GM18517 (cell line): ENCODE results near the gene GRB10.

Source experiments
- ATAC-seq: cut with Tn5 transposase; IDR thresholded peaks from one replicate; pipeline ENCODE4 v1.9.1; 2021; ENCODE audit warnings: mild to moderate bottlenecking, moderate library complexity; ENCODE audit not compliant: unreplicated experiment

GRB10 gene

DNA sequence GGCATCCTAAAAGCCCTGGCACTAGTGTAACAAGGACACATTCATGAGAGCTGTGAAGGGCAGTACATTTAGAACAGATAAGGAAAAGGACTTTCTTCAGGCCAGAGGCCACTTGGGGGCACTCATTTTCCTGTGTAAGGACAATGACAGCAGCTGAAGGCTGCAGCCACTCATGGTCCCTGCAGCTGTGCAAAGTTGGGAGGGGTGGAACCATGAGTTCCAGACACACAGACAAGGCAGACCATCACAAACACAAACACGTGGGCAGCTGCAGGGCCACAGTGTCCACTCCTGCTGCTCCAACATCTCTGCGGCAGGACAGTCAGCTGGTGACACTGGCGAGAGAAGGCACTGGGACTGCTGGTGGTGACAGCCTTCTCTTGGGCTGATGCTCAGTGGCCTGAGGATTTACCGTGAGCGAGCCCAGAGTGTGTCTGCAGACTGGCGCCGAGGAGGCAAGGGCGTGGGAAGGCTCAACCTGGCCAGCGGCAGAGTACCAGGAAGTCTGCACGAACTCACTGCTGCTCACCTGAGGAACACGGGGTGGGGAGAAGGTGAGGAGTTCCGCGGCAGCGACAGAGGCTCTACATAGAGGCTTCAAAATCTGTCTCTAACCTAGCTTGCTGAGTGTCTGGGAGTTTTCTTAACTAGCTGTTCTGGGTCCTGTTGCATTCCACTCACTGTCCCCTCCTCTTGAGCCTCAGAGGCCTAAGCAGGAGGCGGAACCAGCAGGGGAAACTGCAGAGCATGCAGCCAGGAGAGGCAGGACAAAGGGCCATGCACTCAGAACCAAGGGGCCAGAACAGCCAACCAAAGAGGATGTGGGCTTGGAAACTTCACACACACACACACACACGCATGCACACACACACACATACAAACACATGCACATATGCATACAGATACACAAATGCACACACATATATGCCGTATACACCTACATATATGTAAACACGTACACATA lies 141.0 kb downstream of the GRB10 start:
- ATAC-seq: no peak

- ATAC-seq: no peak
Observed at GRCh38 chr7:50640779-50641178, 141.9 kb downstream of the GRB10 start.

- no peak for ATAC-seq
Observed at GRCh38 chr7:50640256-50640655, 142.4 kb downstream of the GRB10 start.

- ATAC-seq: no peak
Observed at GRCh38 chr7:50637725-50638643, 144.7 kb downstream of the GRB10 start.

DNA sequence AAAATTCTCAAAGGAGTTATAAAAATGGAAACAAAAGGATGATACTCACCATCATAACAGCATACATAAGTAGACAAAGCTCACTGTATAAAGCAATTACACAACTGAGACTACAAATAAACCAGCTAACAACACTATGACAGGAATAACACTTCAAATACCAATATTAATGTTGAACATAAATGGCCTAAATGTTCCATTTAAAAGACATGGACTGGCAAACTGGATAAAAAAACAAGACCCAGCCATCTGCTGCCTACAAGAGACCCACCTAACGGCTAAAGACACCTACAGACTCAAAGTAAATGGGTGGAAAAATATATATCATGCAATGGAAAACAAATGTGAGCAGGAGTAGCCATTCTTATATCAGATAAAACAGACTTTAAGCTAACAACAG lies 148.3 kb downstream of the GRB10 start:
- no peak for ATAC-seq

- no peak for ATAC-seq
Observed at GRCh38 chr7:50633414-50633710, 149.3 kb downstream of the GRB10 start.

DNA sequence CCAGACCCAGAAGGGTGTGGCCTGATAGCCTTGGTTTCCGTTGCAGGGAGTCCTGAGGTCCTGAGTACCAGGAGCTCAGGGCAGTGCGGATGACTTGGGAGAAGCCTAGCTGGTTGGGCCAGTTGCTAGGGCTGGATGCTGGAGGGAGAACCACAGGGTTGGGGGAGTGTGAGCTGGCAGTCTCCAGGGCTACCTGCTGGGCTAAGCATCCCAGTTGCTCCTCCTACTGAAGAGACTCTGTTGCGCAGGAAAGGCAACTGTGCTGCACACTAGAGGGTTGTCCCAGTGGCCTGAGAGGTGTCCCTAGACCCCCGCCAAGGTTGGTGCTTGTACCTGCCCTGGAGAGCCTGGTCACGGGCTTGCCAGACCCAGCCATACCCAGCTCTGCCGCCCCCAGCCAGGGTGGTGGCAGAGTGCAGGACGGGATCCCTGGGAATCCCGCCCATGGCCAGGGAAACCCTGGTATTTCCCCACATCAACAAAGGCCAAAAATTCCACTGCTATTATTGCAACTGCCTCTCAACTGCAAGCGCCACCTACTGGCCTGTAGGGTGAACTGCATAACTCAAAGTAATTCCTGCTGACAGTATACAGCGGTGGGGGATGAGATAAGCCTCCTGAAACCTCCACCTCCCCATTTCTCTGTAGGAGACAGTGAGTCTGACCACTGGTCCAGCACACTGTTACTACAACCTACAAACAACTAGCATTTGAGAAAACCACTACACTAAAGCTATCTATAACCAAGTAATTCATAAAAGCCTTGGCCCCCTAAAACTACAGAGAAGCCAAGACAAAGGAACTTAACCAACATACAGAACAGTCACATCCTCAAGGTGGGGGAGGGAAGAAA lies 149.9 kb downstream of the GRB10 start:
- peak; percentile 86 for ATAC-seq

GRCh38 chr7:50631639-50632038 lies 151.1 kb downstream of the GRB10 start:
- no peak for ATAC-seq

DNA sequence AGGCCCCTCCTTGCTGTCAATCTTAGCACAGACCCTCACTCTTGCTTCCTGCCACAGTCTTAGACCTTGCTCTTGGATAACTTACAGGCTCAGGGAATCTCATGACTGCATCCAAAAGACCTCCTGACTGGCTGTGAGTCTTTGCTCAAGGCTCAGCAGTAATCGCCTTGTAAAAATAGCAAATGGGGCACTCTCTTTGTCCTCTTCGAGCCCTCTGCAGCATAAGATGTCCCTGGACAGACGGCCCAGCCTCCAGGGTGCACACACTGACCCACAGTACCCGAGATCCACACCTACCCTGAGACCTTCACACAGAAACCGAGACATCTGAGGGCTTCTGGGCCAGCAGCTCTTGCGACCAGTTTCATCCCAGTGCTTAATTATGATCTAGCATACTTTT lies 151.6 kb downstream of the GRB10 start:
- no peak for ATAC-seq

DNA sequence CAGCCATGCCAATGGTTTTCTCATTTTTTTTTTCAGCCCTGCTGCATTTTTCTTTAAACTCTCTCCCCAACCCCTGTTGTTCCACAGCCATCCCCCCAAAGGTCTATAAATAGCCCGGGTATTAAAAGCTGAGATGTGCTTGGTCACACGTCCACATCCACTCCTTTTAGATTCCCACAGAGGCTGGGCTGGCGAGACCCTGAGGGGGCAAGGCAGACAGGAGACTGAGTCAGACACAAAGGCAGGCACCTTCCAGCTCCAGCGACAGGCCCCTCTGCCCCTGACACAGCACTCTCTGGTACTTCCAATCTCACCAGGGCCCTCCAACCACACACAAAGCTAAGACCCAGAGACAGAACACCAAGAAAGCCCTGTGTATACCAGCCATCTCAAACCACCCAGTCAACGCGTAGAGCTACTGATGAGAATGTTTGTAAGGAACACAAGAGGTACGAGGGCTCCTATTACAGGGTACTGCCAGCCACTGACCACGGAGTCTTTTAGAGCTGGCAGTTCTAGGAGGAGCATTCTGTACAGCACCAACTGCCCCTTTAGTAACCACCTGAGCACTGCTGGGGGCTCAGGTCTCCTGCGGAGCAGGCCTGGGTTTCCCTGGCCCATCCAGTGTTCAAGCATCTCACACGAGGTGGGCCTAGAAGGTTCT lies 153.3 kb downstream of the GRB10 start:
- no peak for ATAC-seq

- ATAC-seq: no peak
Observed at GRCh38 chr7:50628434-50629084, 154.1 kb downstream of the GRB10 start.

DNA sequence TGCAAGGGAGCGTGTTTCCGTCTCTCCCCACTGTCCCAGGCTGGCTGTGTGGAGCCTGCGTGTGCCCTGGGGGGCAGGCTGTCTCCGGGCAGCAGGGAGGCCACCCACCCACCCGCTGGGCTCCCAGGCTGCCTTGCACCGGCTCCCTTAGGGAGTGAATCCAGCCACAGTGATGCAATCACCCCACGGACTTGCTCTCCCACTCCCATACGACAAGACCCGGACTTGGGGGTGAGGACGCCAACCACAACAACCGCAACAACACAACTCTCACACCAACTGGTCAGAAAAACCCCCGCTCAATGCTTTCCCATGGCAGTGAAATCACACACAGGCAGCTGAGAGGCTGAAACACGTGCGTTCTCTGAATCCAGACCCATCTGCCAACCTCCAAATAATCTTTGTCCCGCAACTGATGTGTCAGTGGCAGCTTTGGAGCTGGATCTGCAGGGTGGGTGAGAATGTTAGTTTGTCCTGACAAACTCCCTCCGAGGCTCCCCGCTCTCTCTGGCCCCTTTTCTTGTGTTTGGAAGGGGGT lies 154.8 kb downstream of the GRB10 start:
- no peak for ATAC-seq

- ATAC-seq: no peak
Observed at GRCh38 chr7:50626286-50626685, 156.4 kb downstream of the GRB10 start.

DNA sequence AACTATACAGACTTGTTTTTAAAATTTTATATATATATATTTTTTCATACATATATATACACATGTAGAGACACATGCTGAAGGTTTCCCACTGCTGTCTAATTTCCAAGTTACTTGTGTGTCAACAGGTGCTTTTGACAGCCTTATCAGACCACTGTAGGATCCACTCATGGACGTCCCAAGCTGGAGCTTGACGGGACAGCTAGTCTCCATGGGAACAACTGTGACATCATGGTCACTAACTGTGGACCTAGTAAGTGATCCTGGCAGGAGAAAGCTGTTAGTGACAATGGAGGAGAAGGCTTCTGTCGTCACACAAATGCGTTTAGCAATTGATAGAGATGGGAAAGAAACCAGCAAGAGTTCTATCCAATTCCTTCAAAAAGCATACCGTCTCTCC lies 157.3 kb downstream of the GRB10 start:
- no peak for ATAC-seq

DNA sequence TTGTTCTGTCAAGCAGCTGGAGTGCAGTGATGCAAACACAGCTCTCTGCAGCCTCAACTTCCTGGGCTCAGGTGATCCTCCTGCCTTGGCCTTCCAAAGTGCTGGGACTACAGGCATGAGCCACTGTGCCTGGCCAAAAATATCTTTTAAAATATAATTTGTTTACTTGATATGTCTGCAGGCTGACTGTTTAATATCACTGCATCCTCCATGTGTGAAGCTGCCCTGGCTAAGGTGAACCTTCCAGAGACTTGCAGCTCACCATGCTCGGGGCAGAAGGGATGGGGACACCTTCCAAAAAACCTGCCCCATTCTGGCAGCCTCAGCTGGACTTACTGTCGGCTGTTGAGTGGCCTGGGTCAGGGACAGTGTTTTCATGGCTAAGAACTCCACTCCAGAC lies 159.9 kb downstream of the GRB10 start:
- no peak for ATAC-seq

DNA sequence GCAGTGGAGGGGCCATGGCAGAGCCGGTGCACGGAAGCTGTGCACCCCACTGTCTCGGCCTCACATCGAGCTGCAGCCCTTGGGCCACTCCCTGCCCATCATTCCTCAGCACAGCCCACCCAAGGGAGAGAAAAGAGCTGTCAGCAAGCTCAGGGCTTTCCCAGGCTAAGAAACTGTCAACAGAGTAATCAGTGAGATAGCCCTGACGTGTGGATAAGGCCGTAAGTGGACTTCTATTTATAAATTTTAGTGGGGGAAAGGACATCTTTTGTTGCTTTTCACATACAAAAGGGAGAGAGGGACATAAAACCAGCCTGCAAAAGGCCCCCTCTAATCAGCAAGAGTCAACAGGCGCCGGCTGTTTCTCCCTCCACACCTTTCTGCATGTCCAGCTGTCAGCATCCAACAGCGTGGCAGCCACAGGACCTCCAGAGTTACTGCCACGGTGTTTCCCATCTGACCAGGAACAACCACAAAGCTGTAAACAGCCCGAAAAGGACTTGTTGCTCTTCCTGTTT lies 160.7 kb downstream of the GRB10 start:
- ATAC-seq: no peak

- ATAC-seq: no peak
Observed at GRCh38 chr7:50621206-50621605, 161.5 kb downstream of the GRB10 start.

- no peak for ATAC-seq
Observed at GRCh38 chr7:50620433-50620832, 162.3 kb downstream of the GRB10 start.

DNA sequence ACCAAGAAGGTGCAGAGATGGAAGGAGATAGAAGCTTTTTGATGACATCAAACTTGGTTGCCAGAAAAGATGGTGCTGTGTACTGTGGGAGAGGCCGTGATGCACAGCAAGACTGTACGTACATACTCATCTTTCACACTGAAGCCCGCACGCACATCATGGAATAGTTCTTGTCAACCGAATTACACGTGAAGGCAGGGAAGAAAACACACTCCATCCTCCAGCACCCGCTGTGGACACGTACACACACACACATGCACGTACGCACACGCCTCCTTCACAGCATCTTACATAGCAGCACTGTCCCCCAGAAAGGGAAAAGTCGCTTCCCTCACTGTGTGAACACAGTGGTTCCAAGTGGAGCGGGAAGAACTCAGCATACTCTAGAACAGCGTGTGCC lies 163.0 kb downstream of the GRB10 start:
- ATAC-seq: no peak
